Left renal pelvis (tissue), 4 donors: ENCODE measurements around the gene SBK2. TPM values are rescaled to one million over a fixed set of nuclear protein-coding genes. Genes with fewer than 3 reads are reported as not detected.

Source experiments
- polyA plus RNA-seq, 4 donors: library from polyadenylated mRNA; unstranded; fragments of 120-200 nt; gene quantifications; one replicate each; pipeline ENCODE4 v1.2.1, GENCODE V29; 2013; ENCODE audit not compliant: insufficient read length in 4 of 4

Gene SBK2
- polyA plus RNA-seq, 4 donors, result 0.36 to 0.96 (median 0.80) TPM

Other genes starting within 250 kb of the SBK2 start
- 1 to 10 TPM in 2 of 4 donors, under 1 TPM in 2; 0.80 to 2.0 (median 1.0) TPM for gene TMEM150B, start 211.8 kb downstream of the SBK2 start, polyA plus RNA-seq
- gene KMT5C, start 197.3 kb downstream of the SBK2 start, polyA plus RNA-seq, result 10 to 100 TPM; 13.3 to 33.5 (median 17.0) TPM
- 1 to 10 TPM in 2 of 4 donors, under 1 TPM in 2; 0.49 to 1.5 (median 0.83) TPM for gene COX6B2, start 182.4 kb downstream of the SBK2 start, polyA plus RNA-seq
- under 1 TPM; 0.13 to 0.31 (median 0.17) TPM for gene GARIN5B, start 173.9 kb downstream of the SBK2 start, polyA plus RNA-seq
- gene IL11, start 166.7 kb downstream of the SBK2 start, polyA plus RNA-seq, result 1 to 10 TPM in 2 of 4 donors, under 1 TPM in 2; 0.79 to 1.7 (median 1.1) TPM
- under 1 TPM in 2 of 4 donors, not detected in 2; 0.72 to 0.76 TPM for gene TMEM190, start 160.3 kb downstream of the SBK2 start, polyA plus RNA-seq
- gene TMEM238, start 152.8 kb downstream of the SBK2 start, polyA plus RNA-seq, result 1 to 10 TPM in 1 of 4 donors, under 1 TPM in 3; 0.31 to 2.2 (median 0.49) TPM
- gene RPL28, start 151.2 kb downstream of the SBK2 start, polyA plus RNA-seq, result 1,000 to 10,000 TPM in 2 of 4 donors, 100 to 1,000 TPM in 2; 965 to 1,435 (median 1,000) TPM
- gene UBE2S, start 129.3 kb downstream of the SBK2 start, polyA plus RNA-seq, result 10 to 100 TPM; 42.3 to 56.0 (median 48.8) TPM
- gene SHISA7, start 93.8 kb downstream of the SBK2 start, polyA plus RNA-seq, result under 1 TPM; 0.13 to 0.33 (median 0.22) TPM
- 10 to 100 TPM; 30.2 to 52.6 (median 33.0) TPM for gene ISOC2, start 75.5 kb downstream of the SBK2 start, polyA plus RNA-seq
- gene C19orf85, start 72.4 kb downstream of the SBK2 start, polyA plus RNA-seq, result not detected
- gene ZNF628, start 60.5 kb downstream of the SBK2 start, polyA plus RNA-seq, result 1 to 10 TPM; 2.1 to 5.3 (median 3.2) TPM
- 10 to 100 TPM; 31.4 to 56.7 (median 46.4) TPM for gene NAT14, start 51.9 kb downstream of the SBK2 start, polyA plus RNA-seq
- gene SSC5D, start 48.7 kb downstream of the SBK2 start, polyA plus RNA-seq, result 1 to 10 TPM; 1.9 to 7.0 (median 3.1) TPM
- under 1 TPM in 1 of 4 donors, not detected in 3; 0.15 TPM for gene SBK3, start 8.4 kb upstream of the SBK2 start, polyA plus RNA-seq
- 10 to 100 TPM; 12.8 to 22.2 (median 14.1) TPM for gene ZNF579, start 43.7 kb upstream of the SBK2 start, polyA plus RNA-seq
- 10 to 100 TPM; 19.0 to 24.4 (median 19.7) TPM for gene FIZ1, start 62.4 kb upstream of the SBK2 start, polyA plus RNA-seq
- 10 to 100 TPM in 1 of 4 donors, 1 to 10 TPM in 3; 4.6 to 13.3 (median 6.7) TPM for gene ZNF524, start 63.2 kb upstream of the SBK2 start, polyA plus RNA-seq
- gene ZNF865, start 68.5 kb upstream of the SBK2 start, polyA plus RNA-seq, result 10 to 100 TPM in 1 of 4 donors, 1 to 10 TPM in 3; 6.8 to 13.0 (median 7.9) TPM
- gene ZNF784, start 87.4 kb upstream of the SBK2 start, polyA plus RNA-seq, result 10 to 100 TPM in 2 of 4 donors, 1 to 10 TPM in 2; 5.3 to 14.2 (median 9.9) TPM
- 10 to 100 TPM; 36.3 to 63.9 (median 38.9) TPM for gene ZNF580, start 103.9 kb upstream of the SBK2 start, polyA plus RNA-seq
- 10 to 100 TPM; 19.1 to 32.4 (median 23.7) TPM for gene ZNF581, start 106.5 kb upstream of the SBK2 start, polyA plus RNA-seq
- 10 to 100 TPM; 14.5 to 29.6 (median 19.3) TPM for gene CCDC106, start 111.1 kb upstream of the SBK2 start, polyA plus RNA-seq
- gene U2AF2, start 117.9 kb upstream of the SBK2 start, polyA plus RNA-seq, result 100 to 1,000 TPM; 146 to 227 (median 159) TPM
- 100 to 1,000 TPM in 2 of 4 donors, 10 to 100 TPM in 2; 66.6 to 152 (median 94.9) TPM for gene EPN1, start 138.1 kb upstream of the SBK2 start, polyA plus RNA-seq
- gene NLRP9, start 201.3 kb upstream of the SBK2 start, polyA plus RNA-seq, result under 1 TPM in 2 of 4 donors, not detected in 2; 0.04 to 0.10 TPM
- not detected for gene RFPL4A, start 222.0 kb upstream of the SBK2 start, polyA plus RNA-seq
- under 1 TPM in 2 of 4 donors, not detected in 2; 0.17 to 0.20 TPM for gene RFPL4AL1, start 232.0 kb upstream of the SBK2 start, polyA plus RNA-seq